Vagina (tissue), 2 donors: ENCODE data around the gene TMEM129.

Source experiments
- POLR2A ChIP-seq, 2 donors: fragments of 450-650 bp; IDR thresholded peaks; one replicate each; pipeline ENCODE4 v1.6.1; 2017; ENCODE audit warnings: antibody characterized with exemption in 2 of 2, mild to moderate bottlenecking in 2 of 2, moderate library complexity in 2 of 2
- POLR2AphosphoS5 ChIP-seq, 2 donors: sonication (generic); formaldehyde crosslinking; IDR thresholded peaks; one replicate each; pipeline ENCODE4 v1.9.0; 2017; ENCODE audit warnings: antibody characterized with exemption in 2 of 2, mild to moderate bottlenecking in 2 of 2, low read depth in 1 of 2; ENCODE audit not compliant: insufficient read depth in 1 of 2
- TF ChIP-seq, protein P1 (sequence below), 3 experiments: fragments of 450-650 bp in 2 of 3; fragments of 200-600 bp in 1 of 3; sonication (generic) in 1 of 3; IDR thresholded peaks; one replicate each; pipeline ENCODE4 v1.5.1; 2017 to 2019; ENCODE audit warnings: antibody characterized with exemption in 3 of 3, mild to moderate bottlenecking in 2 of 3, moderate library complexity in 2 of 3

- TF ChIP-seq POLR2A (IDR thresholded peaks at IDR 0.05): no peak
- TF ChIP-seq, protein P1, sequence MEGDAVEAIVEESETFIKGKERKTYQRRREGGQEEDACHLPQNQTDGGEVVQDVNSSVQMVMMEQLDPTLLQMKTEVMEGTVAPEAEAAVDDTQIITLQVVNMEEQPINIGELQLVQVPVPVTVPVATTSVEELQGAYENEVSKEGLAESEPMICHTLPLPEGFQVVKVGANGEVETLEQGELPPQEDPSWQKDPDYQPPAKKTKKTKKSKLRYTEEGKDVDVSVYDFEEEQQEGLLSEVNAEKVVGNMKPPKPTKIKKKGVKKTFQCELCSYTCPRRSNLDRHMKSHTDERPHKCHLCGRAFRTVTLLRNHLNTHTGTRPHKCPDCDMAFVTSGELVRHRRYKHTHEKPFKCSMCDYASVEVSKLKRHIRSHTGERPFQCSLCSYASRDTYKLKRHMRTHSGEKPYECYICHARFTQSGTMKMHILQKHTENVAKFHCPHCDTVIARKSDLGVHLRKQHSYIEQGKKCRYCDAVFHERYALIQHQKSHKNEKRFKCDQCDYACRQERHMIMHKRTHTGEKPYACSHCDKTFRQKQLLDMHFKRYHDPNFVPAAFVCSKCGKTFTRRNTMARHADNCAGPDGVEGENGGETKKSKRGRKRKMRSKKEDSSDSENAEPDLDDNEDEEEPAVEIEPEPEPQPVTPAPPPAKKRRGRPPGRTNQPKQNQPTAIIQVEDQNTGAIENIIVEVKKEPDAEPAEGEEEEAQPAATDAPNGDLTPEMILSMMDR (IDR thresholded peaks at IDR 0.05): no peak
- TF ChIP-seq POLR2AphosphoS5 (IDR thresholded peaks at IDR 0.05; ENCODE audit: insufficient read depth in 1 of 2, low read depth in 1 of 2): no peak
These were observed 17.3 kb downstream of the TMEM129 start for GRCh38 chr4:1703867-1704266.
